Measurements from ENCODE around the gene MRPL12. TPM values are rescaled to one million over a fixed set of nuclear protein-coding genes. Genes with fewer than 3 reads are reported as not detected.

Gene MRPL12
- total RNA-seq, 4 donors from 2014 or later = 75.4 to 206 (median 114) TPM

- DNase-seq = no peak
- Histone ChIP-seq H3K9me3 (no peaks in the 10 kb centered on the region), H3K27me3 (peaks cover 19% of the 10 kb centered on the region), H3K27ac (no peak overlapping the region), H3K4me1 (peaks cover 0 to 6% (median 3%) of the 10 kb centered on the region in 4 donors), H3K4me3 (no peak overlapping the region), H3K36me3 (no peaks in the 10 kb centered on the region)
- in situ Hi-C loops (cut with MboI; ENCODE audit: low pct_ligation_motif_present in 1 of 4, low pct_unique_long_range_greater_than_20kb in 1 of 4, low sequenced_read_pairs in 3 of 4) = no loop called here
- intact Hi-C loops (cut with DNase I; ENCODE audit: low total_unique reads) = no loop called here
- WGBS, 2 donors (ENCODE audit: low coverage in 1 of 2) = 30% methylated on average over 22 of the region's 22 CpGs; no CpG with 5 or more reads in 1 of the 2 donors
- TF ChIP-seq POLR2A (IDR thresholded peaks at IDR 0.05) = no peak
- TF ChIP-seq POLR2AphosphoS5 (IDR thresholded peaks at IDR 0.05) = no peak
- no peak for TF ChIP-seq EP300 (IDR thresholded peaks at IDR 0.05; ENCODE audit: low read depth)
- no peak for TF ChIP-seq CTCF (IDR thresholded peaks at IDR 0.05)
These were observed 38.0 kb downstream of the MRPL12 start for GRCh38 chr17:81741049-81741593.

- no peak overlapping the region for H3K4me3 ChIP-seq
- H3K36me3 ChIP-seq = no peaks in the 10 kb centered on the region
- H3K27ac ChIP-seq = no peak overlapping the region
- peaks cover 0 to 3% (median 0%) of the 10 kb centered on the region in 4 donors for H3K4me1 ChIP-seq
- peaks cover 19% of the 10 kb centered on the region for H3K27me3 ChIP-seq
- intact Hi-C loops (cut with DNase I; ENCODE audit: low total_unique reads) = no loop called here
- TF ChIP-seq EP300 (IDR thresholded peaks at IDR 0.05; ENCODE audit: low read depth) (no peak), POLR2AphosphoS5 (IDR thresholded peaks at IDR 0.05) (no peak), POLR2A (IDR thresholded peaks at IDR 0.05) (no peak), CTCF (IDR thresholded peaks at IDR 0.05) (no peak)
- no peak for DNase-seq
- in situ Hi-C loops (cut with MboI; ENCODE audit: low pct_ligation_motif_present in 1 of 4, low pct_unique_long_range_greater_than_20kb in 1 of 4, low sequenced_read_pairs in 3 of 4) = no loop called here
- WGBS, 2 donors (ENCODE audit: low coverage in 1 of 2) = 37% methylated on average over 25 of the region's 26 CpGs; no CpG with 5 or more reads in 1 of the 2 donors
- H3K9me3 ChIP-seq = no peaks in the 10 kb centered on the region
These were observed 38.7 kb downstream of the MRPL12 start for GRCh38 chr17:81741594-81742452.

Small RNA genes within 50 kb of the gene (small RNA-seq; reads per million reads assigned to genes)
- 0 to 0.28 (median 0.06) reads per million in 4 donors for gene MIR6786

Other genes with a start within 250 kb of the MRPL12 start
- 1,000 to 10,000 TPM; 2,099 to 4,882 (median 4,009) TPM for gene ACTG1, start 190.6 kb upstream of the MRPL12 start, total RNA-seq
- 10 to 100 TPM in 2 of 4 donors, 1 to 10 TPM in 2; 2.3 to 36.4 (median 17.2) TPM for gene FSCN2, start 175.0 kb upstream of the MRPL12 start, total RNA-seq
- gene FAAP100, start 151.0 kb upstream of the MRPL12 start, total RNA-seq = 10 to 100 TPM; 26.2 to 90.5 (median 37.4) TPM
- 100 to 1,000 TPM in 1 of 4 donors, 10 to 100 TPM in 3; 59.9 to 323 (median 84.6) TPM for gene NPLOC4, start 66.3 kb upstream of the MRPL12 start, total RNA-seq
- under 1 TPM in 2 of 4 donors, not detected in 2; 0.48 to 0.55 TPM for gene TSPAN10, start 66.2 kb upstream of the MRPL12 start, total RNA-seq
- not detected for gene PDE6G, start 46.8 kb upstream of the MRPL12 start, total RNA-seq
- 10 to 100 TPM; 21.4 to 63.6 (median 41.2) TPM for gene OXLD1, start 36.8 kb upstream of the MRPL12 start, total RNA-seq
- gene CCDC137, start 36.6 kb upstream of the MRPL12 start, total RNA-seq = 10 to 100 TPM in 3 of 4 donors, 1 to 10 TPM in 1; 7.6 to 21.3 (median 13.5) TPM
- 10 to 100 TPM; 16.3 to 52.0 (median 33.1) TPM for gene ARL16, start 19.6 kb upstream of the MRPL12 start, total RNA-seq
- 100 to 1,000 TPM in 3 of 4 donors, 10 to 100 TPM in 1; 96.1 to 205 (median 150) TPM for gene HGS, start 19.4 kb upstream of the MRPL12 start, total RNA-seq
- 10 to 100 TPM; 25.1 to 64.8 (median 46.6) TPM for gene SLC25A10, start 8.9 kb downstream of the MRPL12 start, total RNA-seq
- under 1 TPM in 2 of 4 donors, not detected in 2; 0.14 to 0.64 TPM for gene GCGR, start 100.8 kb downstream of the MRPL12 start, total RNA-seq
- 10 to 100 TPM; 23.3 to 44.0 (median 33.2) TPM for gene MCRIP1, start 129.9 kb downstream of the MRPL12 start, total RNA-seq
- gene PPP1R27, start 131.7 kb downstream of the MRPL12 start, total RNA-seq = under 1 TPM in 1 of 4 donors, not detected in 3; 0.68 TPM
- gene P4HB, start 157.2 kb downstream of the MRPL12 start, total RNA-seq = 100 to 1,000 TPM; 486 to 732 (median 556) TPM
- gene ARHGDIA, start 168.0 kb downstream of the MRPL12 start, total RNA-seq = 100 to 1,000 TPM; 189 to 480 (median 323) TPM
- 10 to 100 TPM; 23.1 to 47.7 (median 36.7) TPM for gene ALYREF, start 188.2 kb downstream of the MRPL12 start, total RNA-seq
- 100 to 1,000 TPM in 1 of 4 donors, 10 to 100 TPM in 3; 56.7 to 126 (median 86.6) TPM for gene ANAPC11, start 188.4 kb downstream of the MRPL12 start, total RNA-seq
- under 1 TPM in 1 of 4 donors, not detected in 3; 0.41 TPM for gene NPB, start 198.9 kb downstream of the MRPL12 start, total RNA-seq
- 100 to 1,000 TPM in 1 of 4 donors, 10 to 100 TPM in 3; 37.2 to 424 (median 77.1) TPM for gene PCYT2, start 208.0 kb downstream of the MRPL12 start, total RNA-seq
- 100 to 1,000 TPM in 2 of 4 donors, 10 to 100 TPM in 2; 76.5 to 315 (median 172) TPM for gene SIRT7, start 214.8 kb downstream of the MRPL12 start, total RNA-seq
- gene MAFG, start 224.4 kb downstream of the MRPL12 start, total RNA-seq = 10 to 100 TPM; 22.4 to 34.4 (median 24.3) TPM
- gene PYCR1, start 233.9 kb downstream of the MRPL12 start, total RNA-seq = 100 to 1,000 TPM in 1 of 4 donors, 10 to 100 TPM in 2, not detected in 1; 16.4 to 257 (median 20.5) TPM
- gene MYADML2, start 243.9 kb downstream of the MRPL12 start, total RNA-seq = not detected